Thyroid gland (tissue), 4 donors: ENCODE results near the gene HRAS. TPM values are rescaled to one million over a fixed set of nuclear protein-coding genes. Genes with fewer than 3 reads are reported as not detected.

Source experiments
- DNase-seq, 2 donors: peaks; one replicate each; pipeline ENCODE4 v3.0.0-alpha.2; 2019
- H3K27ac ChIP-seq, 3 donors: fragments of 200-600 bp; sonication (generic); 1 replicate in 2 of 3; 2 replicates in 1 of 3; pipeline ENCODE4 v1.5.1; 2016 to 2019; ENCODE audit warnings: mild to moderate bottlenecking in 1 of 3, moderate library complexity in 1 of 3
- H3K27me3 ChIP-seq: fragments of 200-600 bp; sonication (generic); one replicate; pipeline ENCODE4 v1.5.1; 2019
- H3K36me3 ChIP-seq, 2 donors: fragments of 200-600 bp; sonication (generic); one replicate each; pipeline ENCODE4 v1.5.1; 2016 to 2019
- H3K4me1 ChIP-seq, 2 donors: fragments of 200-600 bp; sonication (generic); one replicate each; pipeline ENCODE4 v1.5.1; 2017 to 2019
- H3K4me3 ChIP-seq, 3 donors: fragments of 200-600 bp; sonication (generic); replicated peaks in 1 of 3; 1 replicate in 2 of 3; 2 replicates in 1 of 3; pipeline ENCODE4 v1.5.1; 2016; ENCODE audit warnings: mild to moderate bottlenecking in 1 of 3
- H3K9me3 ChIP-seq: fragments of 200-600 bp; sonication (generic); one replicate; pipeline ENCODE4 v1.5.1; 2017
- POLR2A ChIP-seq, 2 donors: fragments of 450-650 bp; IDR thresholded peaks; one replicate each; pipeline ENCODE4 v1.6.1; 2017; ENCODE audit warnings: antibody characterized with exemption in 2 of 2, mild to moderate bottlenecking in 2 of 2, moderate library complexity in 1 of 2
- WGBS, 2 donors: methylation state at CpG; one replicate each; pipeline ENCODE4 v1.1.5; 2017; 5-methylcytosine and 5-hydroxymethylcytosine counted together
- intact Hi-C: fragments of 100-400 bp; cut with DNase I; formaldehyde crosslinking; loops from one replicate; pipeline ENCODE4 v1.15.1; 2023
- total RNA-seq, 4 donors: library from RNA; depleted of rRNA; stranded (reverse); fragments of >200 nt; gene quantifications; one replicate each; pipeline ENCODE4 v1.2.3, GENCODE V29; 2016
- TF ChIP-seq, protein P1 (sequence below), 6 experiments: fragments of 200-600 bp in 3 of 6; fragments of 450-650 bp in 3 of 6; sonication (generic) in 3 of 6; IDR thresholded peaks; one replicate each; pipeline ENCODE4 v1.5.1; 2016 to 2019; ENCODE audit warnings: antibody characterized with exemption in 6 of 6, mild to moderate bottlenecking in 2 of 6, inconsistent platforms in 1 of 6, moderate library complexity in 1 of 6

The HRAS gene
- total RNA-seq, 4 donors from 2014 or later, result 16.9 to 41.3 (median 29.9) TPM

DNA sequence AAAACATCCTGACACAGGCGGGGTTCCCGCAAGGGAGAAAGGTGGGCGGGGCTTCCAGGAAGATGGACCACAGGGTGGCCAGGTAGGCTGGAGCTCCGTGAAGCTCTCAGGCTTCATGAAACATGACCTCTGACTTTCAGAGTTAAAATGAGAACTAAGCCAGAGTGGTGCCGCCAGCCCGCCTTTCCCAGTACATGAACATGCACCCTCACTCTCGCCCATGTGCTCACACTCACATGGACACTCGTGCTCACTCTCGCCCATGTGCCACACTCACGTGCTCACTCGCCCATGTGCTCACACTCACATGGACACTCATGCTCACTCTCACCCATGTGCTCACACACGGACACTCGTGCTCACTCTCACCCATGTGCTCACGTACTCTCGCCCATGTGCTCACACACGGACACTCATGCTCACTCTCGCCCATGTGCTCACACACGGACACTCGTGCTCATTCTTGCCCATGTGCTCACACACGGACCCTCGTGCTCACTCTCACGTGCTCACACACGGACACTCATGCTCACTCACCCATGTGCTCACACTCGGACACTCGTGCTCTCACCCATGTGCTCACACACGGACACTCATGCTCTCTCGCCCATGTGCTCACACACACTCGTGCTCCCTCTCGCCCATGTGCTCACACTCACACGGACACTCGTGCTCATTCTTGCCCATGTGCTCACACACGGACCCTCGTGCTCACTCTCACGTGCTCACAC, 38.4 kb downstream of the HRAS start:
- intact Hi-C loops, result no loop called here
- peaks cover 0 to 3% of the 10 kb centered on the region in 2 donors for H3K4me1 ChIP-seq
- no peak overlapping the region for H3K27ac ChIP-seq
- WGBS, 2 donors, result 95 to 97% methylated on average over 34 of the region's 34 CpGs
- no peak for DNase-seq
- no peak overlapping the region for H3K4me3 ChIP-seq
- H3K27me3 ChIP-seq, result no peaks in the 10 kb centered on the region
- H3K36me3 ChIP-seq, result peaks cover 61 to 64% of the 10 kb centered on the region in 2 donors
- no peaks in the 10 kb centered on the region for H3K9me3 ChIP-seq
- no peak for TF ChIP-seq POLR2A (IDR thresholded peaks at IDR 0.05)
- TF ChIP-seq, protein P1, sequence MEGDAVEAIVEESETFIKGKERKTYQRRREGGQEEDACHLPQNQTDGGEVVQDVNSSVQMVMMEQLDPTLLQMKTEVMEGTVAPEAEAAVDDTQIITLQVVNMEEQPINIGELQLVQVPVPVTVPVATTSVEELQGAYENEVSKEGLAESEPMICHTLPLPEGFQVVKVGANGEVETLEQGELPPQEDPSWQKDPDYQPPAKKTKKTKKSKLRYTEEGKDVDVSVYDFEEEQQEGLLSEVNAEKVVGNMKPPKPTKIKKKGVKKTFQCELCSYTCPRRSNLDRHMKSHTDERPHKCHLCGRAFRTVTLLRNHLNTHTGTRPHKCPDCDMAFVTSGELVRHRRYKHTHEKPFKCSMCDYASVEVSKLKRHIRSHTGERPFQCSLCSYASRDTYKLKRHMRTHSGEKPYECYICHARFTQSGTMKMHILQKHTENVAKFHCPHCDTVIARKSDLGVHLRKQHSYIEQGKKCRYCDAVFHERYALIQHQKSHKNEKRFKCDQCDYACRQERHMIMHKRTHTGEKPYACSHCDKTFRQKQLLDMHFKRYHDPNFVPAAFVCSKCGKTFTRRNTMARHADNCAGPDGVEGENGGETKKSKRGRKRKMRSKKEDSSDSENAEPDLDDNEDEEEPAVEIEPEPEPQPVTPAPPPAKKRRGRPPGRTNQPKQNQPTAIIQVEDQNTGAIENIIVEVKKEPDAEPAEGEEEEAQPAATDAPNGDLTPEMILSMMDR (IDR thresholded peaks at IDR 0.05), result no peak

DNA sequence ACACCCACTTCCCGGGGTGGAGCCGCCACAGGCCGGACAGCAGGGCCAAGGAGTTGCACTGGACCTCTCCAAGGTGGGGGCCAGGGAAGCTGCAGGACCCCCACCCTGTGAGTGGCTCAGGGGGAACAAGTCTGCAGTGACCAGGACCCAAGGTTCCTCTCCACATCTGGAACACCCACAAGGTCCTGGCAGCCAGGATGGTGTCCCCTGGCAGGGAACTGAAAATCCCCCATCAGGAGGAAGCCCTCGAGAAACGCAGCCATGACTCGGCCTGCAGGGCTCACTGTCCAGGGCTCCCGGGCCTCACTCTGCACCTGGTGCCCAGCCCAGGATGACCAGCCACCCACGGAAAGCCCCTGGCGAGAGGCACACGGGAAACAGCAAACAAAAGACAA, 39.8 kb downstream of the HRAS start:
- peaks cover 0 to 3% of the 10 kb centered on the region in 2 donors for H3K4me1 ChIP-seq
- H3K27ac ChIP-seq, result no peak overlapping the region
- peaks cover 52 to 60% of the 10 kb centered on the region in 2 donors for H3K36me3 ChIP-seq
- H3K4me3 ChIP-seq, result no peak overlapping the region
- intact Hi-C loops, result no loop called here
- no peaks in the 10 kb centered on the region for H3K27me3 ChIP-seq
- 68 to 86% methylated on average over 10 of the region's 10 CpGs for WGBS, 2 donors
- TF ChIP-seq, protein P1 (IDR thresholded peaks at IDR 0.05), result no peak
- TF ChIP-seq POLR2A (IDR thresholded peaks at IDR 0.05), result no peak
- no peaks in the 10 kb centered on the region for H3K9me3 ChIP-seq
- DNase-seq, result no peak

DNA sequence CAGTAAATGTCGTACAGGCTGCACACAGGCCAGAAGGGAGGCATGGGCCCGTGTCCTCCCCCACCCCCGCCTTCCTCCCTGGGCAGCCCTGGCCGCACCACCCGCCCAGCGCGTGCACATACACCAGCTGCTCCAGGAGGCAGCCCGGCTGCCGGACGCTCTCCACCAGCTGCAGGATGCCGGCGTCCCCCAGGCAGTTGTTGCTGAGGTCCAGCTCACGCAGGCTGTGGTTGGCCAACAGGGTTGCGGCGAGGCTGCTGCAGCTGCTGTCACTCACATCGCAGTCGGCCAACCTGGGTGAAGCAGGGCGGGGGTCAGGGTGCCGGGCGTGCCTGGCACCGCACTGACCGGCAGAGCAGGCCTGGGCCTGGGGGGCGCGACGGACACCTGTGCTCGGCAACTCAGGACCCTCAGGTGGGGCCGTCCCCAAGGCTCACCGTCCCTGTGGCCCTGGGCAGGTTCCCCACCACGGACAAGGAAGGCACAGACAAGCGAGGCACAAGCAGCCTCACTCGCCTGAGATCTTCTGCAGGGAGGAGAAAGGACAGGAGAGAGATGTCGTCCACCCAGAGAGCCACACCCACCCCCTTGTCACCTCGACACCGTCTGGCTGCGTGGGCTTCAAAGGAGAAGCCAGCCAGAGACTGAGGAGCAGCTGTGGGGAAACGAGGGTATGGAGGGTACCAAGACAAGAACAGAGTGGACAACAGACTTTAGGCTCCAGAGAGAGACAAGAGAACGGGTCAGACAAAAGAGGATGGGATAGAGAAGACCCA, 40.4 kb downstream of the HRAS start:
- intact Hi-C loops, result no loop called here
- Histone ChIP-seq H3K4me1 (peaks cover 0 to 3% of the 10 kb centered on the region in 2 donors), H3K27me3 (no peaks in the 10 kb centered on the region), H3K4me3 (no peak overlapping the region), H3K36me3 (peaks cover 51 to 54% of the 10 kb centered on the region in 2 donors), H3K27ac (no peak overlapping the region), H3K9me3 (no peaks in the 10 kb centered on the region)
- TF ChIP-seq POLR2A (IDR thresholded peaks at IDR 0.05), result no peak
- TF ChIP-seq, protein P1 (IDR thresholded peaks at IDR 0.05), result no peak
- DNase-seq, result no peak
- 82 to 88% methylated on average over 15 to 19 of the region's 37 CpGs for WGBS, 2 donors

DNA sequence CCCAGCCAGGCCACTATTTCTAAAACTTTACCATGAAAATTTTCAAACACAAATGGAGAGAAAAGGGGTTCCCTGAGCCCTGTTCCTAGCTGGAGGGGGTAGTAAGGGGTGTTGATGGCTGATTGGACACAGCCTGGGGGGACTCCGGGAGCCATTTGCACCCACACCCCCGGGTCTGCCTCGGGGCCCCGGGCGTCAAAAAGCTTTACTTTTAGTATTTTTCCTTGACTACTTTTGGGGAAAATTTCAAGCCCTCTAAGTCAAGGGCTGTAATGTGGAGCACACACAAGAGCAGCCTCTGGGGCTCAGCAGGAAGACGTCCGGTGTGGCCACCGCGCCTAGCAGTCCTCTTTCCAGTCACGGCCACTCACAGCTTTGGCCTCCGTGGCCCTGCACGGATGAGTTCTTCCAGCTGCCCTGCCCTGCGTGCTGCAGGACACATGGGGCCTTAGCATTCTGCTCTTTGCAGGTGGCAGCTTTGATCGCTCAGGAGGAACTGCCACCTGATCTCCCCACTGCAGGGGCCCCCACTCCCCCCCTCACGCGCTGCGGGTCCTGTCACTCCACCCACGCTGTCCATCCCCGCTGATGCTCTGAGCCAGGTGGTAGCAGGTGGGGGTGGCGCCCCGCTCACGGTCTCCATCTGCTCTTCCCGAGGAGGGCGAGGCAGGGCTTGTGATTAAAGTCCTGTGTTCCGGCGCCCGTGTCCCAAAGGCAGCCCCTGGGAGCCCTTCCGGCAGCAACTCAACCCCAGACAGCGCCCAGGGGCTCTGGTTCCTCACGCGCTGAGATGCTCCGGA, 42.7 kb downstream of the HRAS start:
- peaks cover 0 to 3% of the 10 kb centered on the region in 2 donors for H3K4me1 ChIP-seq
- 72 to 76% methylated on average over 21 to 25 of the region's 32 CpGs for WGBS, 2 donors
- intact Hi-C loops, result no loop called here
- H3K4me3 ChIP-seq, result no peak overlapping the region
- peak; percentile 44 to 47 for DNase-seq
- no peak overlapping the region for H3K27ac ChIP-seq
- H3K9me3 ChIP-seq, result no peaks in the 10 kb centered on the region
- H3K36me3 ChIP-seq, result peaks cover 31 to 32% of the 10 kb centered on the region in 2 donors
- TF ChIP-seq, protein P1 (IDR thresholded peaks at IDR 0.05), result no peak
- TF ChIP-seq POLR2A (IDR thresholded peaks at IDR 0.05), result no peak
- H3K27me3 ChIP-seq, result no peaks in the 10 kb centered on the region
